NCI-H128 (cell line): ENCODE results near the gene SLC35F6.
"Not testable (repeated sequence)": the region's sequence is repeated elsewhere in the genome, so short reads cannot be mapped to it uniquely, and the experiment has no call there.

ENCODE experiments used
- DNase-seq: peaks from one replicate; lab custom pipeline; 2025; ENCODE audit not compliant: unreplicated experiment; lab: John Stamatoyannopoulos, UW

SLC35F6 gene

DNA sequence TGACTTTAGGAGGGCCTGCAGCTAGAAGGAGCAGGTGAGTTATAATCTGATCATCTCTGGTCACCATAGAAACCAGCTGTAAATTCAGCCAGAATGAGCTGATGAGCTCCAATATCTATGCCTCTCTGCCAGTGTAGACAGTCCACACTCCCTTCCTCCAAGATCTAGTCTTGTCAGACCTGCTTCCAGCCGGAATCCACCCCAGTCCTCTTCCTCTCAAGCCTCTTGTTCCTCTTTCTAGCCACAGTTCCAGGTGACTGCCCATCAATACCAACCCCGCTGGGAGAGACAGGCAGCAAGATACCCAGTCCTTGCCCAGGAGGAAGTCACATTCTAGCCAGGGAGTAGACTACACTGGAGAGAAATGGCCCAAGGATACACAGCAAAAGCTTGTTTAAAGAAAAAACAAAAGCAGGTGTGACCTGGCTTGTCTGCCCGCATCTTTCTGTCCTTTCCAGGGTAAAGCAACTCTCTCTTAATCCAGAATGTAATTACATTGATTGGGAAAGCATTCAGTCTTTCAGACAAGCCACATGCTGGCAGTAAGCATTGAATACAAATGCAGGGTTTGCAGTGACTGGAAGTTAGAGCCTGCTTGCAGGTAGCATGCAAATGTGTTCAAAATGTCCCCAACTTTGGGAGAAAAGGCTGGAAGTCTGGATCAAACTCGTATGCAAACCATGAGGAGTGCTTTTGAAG lies 9.0 kb upstream of the SLC35F6 start:
- no peak for DNase-seq

DNA sequence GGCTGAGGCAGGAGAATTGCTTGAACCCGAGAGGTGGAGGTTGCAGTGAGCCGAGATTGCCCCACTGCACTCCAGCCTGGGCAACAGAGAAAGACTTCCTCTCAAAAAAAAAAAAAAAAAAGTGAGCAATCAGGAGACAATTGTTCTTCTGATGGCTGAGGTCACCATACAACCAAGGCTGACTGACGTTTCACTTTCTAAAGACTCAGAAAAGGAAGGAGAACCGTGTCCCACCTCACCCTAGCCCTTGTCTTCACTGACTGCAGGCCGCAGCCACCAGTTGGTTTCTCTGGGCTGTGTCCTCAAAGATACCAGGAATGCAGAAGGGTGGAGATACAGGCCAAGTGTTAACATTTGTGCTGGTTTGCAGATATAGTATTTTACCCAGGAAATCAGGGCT lies 7.7 kb upstream of the SLC35F6 start:
- no peak for DNase-seq

DNA sequence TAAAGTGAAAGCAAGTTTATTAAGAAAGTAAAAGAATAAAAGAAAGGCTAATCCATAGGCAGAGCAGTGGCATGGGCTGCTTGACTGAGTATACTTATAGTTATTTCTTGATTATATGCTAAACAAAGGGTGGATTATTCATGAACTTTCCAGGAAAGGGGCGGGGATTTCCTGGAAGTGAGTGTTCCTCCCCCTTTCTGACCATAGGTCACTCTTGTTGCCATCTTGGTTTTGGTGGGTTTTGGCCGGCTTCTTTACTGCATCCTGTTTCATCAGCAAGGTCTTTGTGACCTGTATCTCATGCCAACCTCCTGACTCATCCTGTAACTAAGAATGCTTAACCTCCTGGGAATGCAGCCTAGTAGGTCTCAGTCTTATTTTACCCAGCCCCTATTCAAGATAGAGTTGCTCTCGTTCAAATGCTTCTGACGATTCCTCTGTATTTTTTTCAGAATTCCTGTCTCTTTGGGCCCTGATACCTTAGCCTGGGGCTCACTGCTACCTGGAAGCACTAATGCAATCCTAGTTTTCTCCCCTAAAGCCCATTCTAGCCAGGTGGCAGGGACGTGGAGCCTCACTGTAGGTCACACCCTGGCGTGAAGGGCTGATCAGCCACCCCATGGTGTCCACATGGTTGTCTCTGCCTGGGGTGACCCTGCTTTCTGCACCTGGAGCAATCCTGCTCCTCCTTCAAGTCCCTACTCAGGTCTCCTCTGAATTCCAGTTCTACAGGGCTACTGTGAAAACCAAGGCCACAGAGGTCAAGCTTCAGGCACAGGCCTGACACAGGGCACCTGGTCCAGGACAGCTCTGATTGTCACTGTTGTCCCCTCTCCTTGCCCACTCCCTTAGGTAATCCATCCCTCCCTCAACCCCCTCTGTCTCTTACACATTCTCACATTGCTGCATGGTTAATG lies 6.0 kb upstream of the SLC35F6 start:
- no peak for DNase-seq

DNA sequence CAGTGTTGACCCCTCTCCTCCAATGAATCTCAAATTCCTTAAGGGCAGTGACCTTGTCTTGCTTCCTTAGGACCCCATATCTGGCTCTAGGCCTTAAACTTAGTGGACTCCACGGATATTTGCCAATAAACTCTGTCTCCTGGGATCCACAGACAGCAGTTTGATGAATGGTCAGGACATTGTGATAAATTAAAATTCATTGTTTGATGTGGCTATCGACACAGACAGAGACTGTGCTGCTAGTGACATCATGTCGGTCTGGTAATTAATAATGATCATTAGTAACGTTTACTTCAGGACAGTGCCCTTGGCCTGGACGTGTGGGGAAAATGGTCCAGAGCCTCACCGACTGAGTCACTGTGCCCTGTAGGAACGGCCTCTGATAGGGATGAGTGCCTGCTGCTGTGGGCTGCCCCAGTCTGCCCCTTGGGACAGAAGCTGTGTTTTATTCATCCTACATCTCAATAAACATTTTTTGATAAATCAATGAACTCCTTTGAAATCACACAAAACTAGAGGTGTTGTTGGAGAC lies 5.2 kb upstream of the SLC35F6 start:
- DNase-seq: no peak

DNA sequence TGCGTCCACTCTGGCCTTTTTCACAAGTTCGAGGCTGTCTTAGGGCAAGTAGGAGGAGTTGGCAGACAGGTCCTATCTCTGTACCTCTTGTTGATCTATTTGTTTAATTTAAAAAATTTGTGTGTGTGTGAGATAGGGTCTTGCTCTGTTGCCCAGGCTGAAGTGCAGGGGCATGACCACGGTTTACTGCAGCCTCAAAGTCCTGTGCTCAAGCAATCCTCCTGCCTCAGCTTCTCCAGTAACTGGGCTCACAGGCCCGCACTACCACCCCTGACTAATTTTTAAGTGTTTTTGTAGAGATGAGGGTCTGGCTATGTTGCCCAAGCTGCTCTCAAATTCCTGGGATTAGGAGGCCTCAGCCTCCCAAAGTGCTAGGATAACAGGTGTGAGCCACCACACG lies 4.2 kb upstream of the SLC35F6 start:
- no peak for DNase-seq

DNA sequence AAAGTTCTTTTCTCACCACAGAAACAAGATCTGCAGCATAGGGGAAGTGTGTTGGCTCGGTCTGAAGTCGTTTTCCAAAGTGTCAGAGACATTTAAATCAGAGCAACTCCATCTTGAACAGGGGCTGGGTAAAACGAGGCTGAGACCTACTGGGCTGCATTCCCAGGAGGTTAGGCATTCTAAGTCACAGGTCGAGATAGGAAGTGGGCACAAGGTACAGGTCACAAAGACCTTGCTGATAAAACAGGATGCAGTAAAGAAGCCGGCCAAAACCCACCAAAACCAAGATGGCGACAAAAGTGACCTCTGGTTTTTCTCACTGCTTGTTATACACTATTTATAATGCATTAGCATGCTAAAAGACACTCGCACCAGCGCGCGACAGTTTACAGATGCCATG lies 3.1 kb upstream of the SLC35F6 start:
- DNase-seq: not testable (repeated sequence)

DNA sequence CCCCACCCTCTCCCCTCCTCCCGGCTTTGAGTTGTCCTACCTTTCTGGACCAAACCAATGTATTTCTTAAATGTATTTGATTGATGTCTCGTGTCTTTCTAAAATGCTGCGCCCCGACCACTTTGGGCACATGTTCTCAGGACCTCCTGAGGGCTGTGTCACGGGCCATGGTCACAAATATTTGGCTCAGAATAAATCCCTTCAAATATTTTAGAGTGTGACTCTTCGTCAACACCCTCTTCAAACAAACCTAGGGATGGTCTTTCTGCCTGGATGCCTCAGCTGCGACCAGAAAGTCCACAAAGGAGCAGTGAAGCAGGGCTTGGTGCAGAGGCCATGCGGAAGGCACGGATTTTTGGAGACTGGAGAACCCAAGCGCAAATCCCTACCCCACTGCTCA lies 1.1 kb upstream of the SLC35F6 start:
- DNase-seq: no peak

DNA sequence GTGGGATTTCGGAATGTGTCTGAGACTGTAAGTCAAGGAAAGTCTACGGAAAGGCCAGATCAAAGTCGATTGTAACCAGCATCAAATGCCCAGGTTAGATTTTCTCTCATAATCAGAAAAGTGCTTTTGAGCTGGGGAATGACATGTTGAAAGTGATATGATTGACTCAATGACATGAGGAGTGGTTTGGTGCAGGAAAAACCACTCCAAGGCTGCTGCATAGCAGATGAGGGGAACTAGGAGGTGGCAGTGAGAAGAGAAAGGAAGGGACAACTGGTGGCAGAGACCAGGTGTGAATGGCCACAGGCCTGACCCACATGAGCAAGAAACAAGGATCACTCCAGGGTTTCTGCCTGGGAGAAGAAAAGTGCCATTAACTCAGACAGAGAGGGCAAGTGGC lies 822 bp downstream of the SLC35F6 start:
- no peak for DNase-seq

DNA sequence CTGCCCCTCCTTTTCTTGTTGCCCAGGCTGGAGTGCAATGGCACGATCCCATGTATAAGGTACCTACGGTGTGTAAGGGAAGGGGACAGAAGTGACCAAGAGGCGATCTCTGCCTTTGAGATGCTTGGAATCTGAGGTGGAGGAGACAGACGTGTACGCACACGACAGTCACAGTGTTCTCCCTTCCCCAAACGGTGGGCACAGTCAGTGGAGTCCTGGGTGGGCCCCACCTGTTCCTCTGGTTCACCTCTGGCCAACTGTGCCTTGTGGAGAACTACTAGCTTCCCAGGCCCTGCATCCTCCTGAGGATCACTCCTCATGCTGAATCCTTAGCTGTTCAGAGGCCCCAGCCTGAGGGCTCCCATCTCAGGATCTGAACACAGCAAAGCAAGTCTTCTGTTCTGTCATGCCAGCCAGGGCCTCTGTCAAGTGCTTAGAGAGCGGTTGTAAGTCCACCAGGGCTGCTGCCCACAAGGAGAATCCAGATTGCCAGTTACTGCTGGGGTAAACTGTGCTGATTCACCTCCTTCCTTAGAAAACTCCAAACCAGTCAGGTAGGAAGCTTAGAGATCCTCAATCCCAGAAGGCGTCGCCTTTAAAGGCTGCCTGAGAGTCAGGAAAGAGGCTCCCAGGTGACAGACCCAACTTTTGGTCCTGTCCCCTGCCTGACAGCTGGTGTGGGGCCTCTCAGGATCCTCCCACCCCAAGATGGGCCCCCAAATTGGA lies 1.6 kb downstream of the SLC35F6 start:
- DNase-seq: no peak

DNA sequence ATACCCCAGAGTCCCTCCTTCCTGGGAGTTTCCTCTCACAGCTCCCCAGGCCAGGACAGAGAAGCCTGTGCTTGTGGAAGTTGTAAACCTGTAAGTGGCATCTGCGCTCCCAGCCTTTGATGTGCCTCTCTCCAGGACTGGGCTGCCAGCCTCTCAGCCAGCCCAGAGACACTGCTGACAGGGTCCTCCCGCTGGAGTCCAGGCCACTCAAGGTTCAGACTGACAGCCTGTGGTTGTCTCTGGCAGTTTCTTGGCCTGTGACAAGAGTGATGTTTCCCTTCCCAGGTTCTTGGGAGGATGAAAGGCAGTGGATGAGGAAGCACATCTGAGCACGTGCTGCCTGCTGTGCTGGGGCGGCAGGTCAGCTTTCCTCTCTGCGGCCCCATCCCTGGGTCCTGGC lies 3.0 kb downstream of the SLC35F6 start:
- DNase-seq: no peak

DNA sequence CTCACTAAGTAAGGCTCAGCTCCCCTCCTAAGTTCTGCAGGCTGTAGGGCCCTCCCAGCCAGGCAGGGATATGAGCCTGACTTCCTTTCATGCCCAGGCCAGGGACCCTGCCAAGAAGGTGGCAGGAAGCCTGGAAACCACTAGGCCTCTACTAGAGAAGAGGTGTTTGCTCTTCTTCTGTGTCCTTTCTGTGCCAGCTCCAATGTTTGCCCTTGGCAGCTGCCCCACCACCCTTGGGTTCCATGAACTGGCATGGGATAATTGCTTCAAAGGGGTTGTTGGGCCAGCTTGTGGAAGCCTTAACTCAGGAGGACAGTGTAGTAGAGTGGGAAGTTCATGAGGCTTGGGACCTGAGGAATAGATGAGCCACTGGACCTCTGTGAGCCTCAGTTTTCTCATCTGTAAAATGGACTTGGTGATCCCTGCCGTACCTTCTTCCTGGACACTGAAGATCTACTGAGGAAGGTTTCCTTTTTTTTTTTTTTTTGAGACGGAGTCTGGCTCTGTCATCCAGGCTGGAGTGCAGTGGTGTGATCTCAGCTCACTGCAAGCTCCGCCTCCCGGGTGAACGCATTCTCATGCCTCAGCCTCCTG lies 3.9 kb downstream of the SLC35F6 start:
- no peak for DNase-seq

DNA sequence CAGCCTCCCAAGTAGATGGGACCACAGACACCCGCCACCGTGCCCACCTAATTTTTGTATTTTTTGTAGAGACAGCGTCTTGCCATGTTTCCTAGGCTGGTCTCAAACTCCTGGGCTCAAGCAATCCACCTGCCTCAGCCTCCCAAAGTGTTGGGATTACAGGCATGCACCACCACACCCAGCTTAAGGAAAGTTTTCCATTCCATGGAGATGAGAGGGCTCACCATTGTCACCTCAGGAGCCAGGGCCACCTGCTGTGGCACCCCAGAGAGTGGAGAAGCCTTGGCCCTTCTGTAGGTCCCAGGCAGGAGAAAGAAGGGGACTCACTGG lies 4.6 kb downstream of the SLC35F6 start:
- no peak for DNase-seq

DNA sequence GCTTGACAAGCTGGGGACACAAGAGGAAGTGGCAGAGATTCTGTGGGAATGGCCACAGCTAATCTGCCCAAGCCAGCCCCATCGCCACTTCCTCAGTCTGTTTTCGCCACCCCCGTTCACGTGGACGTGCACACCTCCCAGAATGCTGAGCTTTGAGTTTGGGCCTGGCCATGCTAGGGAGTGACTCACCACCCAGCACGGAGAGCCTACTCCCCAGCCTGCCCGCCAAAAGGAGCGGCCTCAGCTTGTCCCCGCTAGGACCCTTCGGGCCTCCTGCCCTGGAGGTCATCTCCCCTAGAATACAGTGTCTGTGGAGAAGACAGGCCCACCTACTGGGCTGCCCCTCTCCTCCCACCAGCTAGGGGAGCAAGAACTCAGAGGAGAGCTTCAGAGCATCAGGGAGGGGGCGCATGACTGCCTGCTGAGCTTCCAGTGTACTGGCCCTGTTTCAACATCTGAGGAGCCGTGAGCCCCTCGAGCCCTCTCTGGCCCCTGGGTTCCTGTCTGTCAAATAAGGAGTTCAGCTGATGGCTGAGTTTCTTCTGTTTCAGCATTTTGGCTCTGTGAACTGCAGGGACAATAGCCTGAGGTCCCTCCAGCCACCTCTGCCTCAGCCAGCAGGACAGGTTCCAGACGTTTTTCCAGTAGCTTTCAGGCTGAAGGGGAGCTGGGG lies 5.1 kb downstream of the SLC35F6 start:
- no peak for DNase-seq

DNA sequence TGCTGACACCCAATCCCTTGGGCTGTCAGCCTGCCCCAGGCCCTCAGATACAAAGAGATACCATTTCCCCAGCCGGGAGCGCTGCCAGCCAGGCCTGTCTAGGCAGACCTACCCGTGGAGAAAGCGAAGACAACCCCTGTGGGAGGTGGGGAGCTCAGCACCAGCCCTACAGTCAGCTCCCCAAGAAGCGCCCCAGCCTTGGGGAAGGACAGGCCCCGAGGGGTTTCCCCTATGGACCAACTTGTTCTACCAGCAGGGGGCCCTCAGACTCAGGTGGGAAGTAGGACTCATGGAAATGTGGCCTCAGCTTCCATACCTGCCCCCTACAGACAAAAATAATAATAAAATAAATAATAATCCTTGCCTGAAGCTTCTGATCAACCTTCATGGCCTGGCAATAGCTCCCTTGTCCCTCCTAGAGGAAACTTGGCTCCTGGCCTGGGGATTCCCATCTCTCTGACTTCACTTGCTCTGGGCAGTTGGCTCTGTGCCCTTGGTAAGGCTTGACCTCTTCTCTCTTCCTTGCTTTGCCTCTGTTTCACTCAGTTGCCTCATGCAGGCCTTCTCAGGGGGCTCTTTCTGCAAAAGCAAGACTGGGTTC lies 7.0 kb downstream of the SLC35F6 start:
- no peak for DNase-seq

DNA sequence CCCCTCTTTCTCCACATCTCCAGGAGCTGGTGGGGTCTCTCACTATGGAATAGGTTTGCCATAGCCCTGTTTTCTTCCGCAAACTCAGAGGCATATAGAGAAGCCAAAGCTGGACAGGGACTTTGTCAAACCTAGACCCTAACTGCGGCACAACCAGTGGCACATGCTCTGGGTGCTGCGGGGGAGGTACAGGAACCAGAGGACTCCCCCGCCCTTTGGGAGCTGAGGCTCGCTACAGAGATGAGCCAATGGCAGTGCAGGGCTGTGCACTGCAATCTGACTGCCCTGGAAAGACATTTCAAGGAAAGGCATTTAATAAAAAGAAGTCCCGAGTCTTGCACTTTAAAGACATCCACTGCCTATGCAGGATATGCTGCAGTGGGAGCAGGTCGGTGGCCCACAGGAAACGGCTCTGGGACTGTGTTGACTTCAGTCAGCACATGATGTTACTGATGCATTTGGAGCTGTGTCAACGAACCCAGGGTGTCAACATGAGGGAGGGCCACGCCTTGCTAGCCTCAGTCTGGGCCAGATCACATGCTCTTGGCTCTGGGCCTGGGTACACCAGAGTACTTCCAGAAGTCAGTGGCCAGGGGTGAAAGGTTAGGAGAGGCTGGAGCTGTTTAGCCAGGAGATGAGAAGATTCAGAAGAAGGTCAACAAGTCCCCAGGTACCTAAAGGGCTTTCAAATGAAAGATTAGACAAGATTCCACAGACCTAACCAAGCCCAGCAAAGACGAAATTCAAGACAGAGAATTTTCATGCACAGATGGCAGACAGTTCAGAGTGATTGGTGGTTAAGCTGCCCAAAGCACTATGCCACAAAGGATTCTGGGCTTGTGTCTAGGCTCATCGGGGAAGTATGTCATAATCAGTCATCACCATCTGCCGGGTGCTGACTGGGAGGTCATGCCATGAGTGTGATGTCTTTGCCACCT lies 8.2 kb downstream of the SLC35F6 start:
- no peak for DNase-seq

DNA sequence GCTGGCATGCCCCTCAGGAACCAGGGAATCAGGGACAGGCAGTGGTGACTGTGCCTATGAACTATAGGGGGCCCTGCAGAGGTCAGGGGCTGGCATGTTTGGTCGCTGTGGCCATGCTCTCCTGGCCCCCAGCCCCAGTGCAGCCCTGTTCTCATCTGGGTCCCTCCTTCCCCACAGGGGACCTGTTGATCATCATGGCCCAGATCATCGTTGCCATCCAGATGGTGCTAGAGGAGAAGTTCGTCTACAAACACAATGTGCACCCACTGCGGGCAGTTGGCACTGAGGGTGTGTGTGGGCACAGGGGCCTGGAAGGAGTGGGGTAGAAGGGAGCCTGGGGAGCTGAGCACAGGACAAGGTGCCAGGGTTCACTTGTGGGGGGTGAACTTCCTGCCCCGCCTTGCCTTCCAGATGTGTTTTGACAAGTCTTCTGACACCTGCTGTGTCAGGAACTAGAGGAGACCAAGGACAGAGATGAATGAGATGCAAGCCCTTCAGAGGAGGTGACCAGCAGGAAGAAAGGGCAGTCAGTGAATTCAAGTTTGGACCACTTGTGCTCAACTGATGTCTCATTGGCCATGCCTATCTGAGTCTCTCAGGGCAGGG lies 12.2 kb downstream of the SLC35F6 start:
- no peak for DNase-seq

DNA sequence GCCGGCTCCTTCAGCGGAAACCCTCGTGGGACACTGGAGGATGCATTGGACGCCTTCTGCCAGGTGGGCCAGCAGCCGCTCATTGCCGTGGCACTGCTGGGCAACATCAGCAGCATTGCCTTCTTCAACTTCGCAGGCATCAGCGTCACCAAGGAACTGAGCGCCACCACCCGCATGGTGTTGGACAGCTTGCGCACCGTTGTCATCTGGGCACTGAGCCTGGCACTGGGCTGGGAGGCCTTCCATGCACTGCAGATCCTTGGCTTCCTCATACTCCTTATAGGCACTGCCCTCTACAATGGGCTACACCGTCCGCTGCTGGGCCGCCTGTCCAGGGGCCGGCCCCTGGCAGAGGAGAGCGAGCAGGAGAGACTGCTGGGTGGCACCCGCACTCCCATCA lies 14.0 kb downstream of the SLC35F6 start:
- DNase-seq: no peak

DNA sequence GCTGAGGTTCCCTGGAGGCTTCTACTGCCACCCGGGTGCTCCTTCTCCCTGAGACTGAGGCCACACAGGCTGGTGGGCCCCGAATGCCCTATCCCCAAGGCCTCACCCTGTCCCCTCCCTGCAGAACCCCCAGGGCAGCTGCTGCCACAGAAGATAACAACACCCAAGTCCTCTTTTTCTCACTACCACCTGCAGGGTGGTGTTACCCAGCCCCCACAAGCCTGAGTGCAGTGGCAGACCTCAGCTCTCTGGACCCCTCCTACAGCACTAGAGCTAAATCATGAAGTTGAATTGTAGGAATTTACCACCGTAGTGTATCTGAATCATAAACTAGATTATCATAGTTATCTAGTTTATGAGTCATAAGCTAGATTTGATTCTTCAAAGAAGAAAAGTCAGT lies 14.4 kb downstream of the SLC35F6 start:
- DNase-seq: no peak

DNA sequence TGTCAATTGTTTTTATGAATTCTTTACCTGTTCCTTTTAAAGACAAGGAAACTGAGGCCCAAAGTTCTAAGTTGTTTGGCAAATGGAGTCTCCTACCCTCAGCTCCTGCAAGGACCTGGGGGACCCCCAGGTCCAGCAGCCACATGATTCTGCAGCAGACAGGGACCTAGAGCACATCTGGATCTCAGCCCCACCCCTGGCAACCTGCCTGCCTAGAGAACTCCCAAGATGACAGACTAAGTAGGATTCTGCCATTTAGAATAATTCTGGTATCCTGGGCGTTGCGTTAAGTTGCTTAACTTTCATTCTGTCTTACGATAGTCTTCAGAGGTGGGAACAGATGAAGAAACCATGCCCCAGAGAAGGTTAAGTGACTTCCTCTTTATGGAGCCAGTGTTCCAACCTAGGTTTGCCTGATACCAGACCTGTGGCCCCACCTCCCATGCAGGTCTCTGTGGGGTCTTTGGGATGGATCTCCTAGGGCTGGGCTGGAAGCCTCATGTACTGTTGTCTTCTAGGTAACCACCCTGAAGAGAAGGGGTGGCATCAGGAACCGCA lies 16.2 kb downstream of the SLC35F6 start:
- DNase-seq: no peak
